Renal cortex interstitium (tissue), 15 donors: ENCODE measurements around the gene RIPK4. TPM values are rescaled to one million over a fixed set of nuclear protein-coding genes. Genes with fewer than 3 reads are reported as not detected.
A peak's percentile ranks its signal among the peaks of the same experiment; 100 is the strongest.

ENCODE experiments used
- DNase-seq, 11 donors: peaks; one replicate each; pipeline ENCODE4 v3.0.0-alpha.2; 2013; ENCODE audit warnings: low read depth in 9 of 11, low spot score in 4 of 11; ENCODE audit errors: extremely low read depth in 1 of 11
- long read RNA-seq, 16 experiments: transcript quantifications; one replicate each; lab custom pipeline, GENCODE V29; 2026
- polyA plus RNA-seq, 3 donors: library from polyadenylated mRNA; unstranded; fragments of 120-200 nt; gene quantifications; one replicate each; pipeline ENCODE4 v1.2.1, GENCODE V29; 2013; ENCODE audit not compliant: insufficient read length in 3 of 3

The RIPK4 gene
- polyA plus RNA-seq, result 10 to 100 TPM; 16.8 to 22.5 (median 18.2) TPM
- long read RNA-seq, donor 1, partial matches to known transcripts, result 0 of 4 reads
- long read RNA-seq, donor 1, other reads (novel, unspliced or antisense), result 0 of 4 reads
- long read RNA-seq, donor 2, partial matches to known transcripts, result 0 of 2 reads
- long read RNA-seq, donor 2, other reads (novel, unspliced or antisense), result 0 of 2 reads
- long read RNA-seq, donor 3, transcript RIPK4-201 (8 exons, 3,889 nt), result major isoform, 9 of 9 reads
- long read RNA-seq, donor 3, partial matches to known transcripts, result 0 of 9 reads
- long read RNA-seq, donor 3, other reads (novel, unspliced or antisense), result 0 of 9 reads
- long read RNA-seq, donor 4, transcript RIPK4-201 (8 exons, 3,889 nt), result major isoform, 6 of 6 reads
- long read RNA-seq, donor 4, partial matches to known transcripts, result 0 of 6 reads
- long read RNA-seq, donor 4, other reads (novel, unspliced or antisense), result 0 of 6 reads
- long read RNA-seq, donor 5, transcript RIPK4-201 (8 exons, 3,889 nt), result major isoform, 9 of 9 reads
- long read RNA-seq, donor 5, partial matches to known transcripts, result 0 of 9 reads
- long read RNA-seq, donor 5, other reads (novel, unspliced or antisense), result 0 of 9 reads
- long read RNA-seq, donor 6, partial matches to known transcripts, result 0 of 2 reads
- long read RNA-seq, donor 6, other reads (novel, unspliced or antisense), result 0 of 2 reads
- long read RNA-seq, donor 7, partial matches to known transcripts, result 0 of 3 reads
- long read RNA-seq, donor 7, other reads (novel, unspliced or antisense), result 0 of 3 reads
- long read RNA-seq, donor 8, transcript RIPK4-201 (8 exons, 3,889 nt), result major isoform, 6 of 6 reads
- long read RNA-seq, donor 8, partial matches to known transcripts, result 0 of 6 reads
- long read RNA-seq, donor 8, other reads (novel, unspliced or antisense), result 0 of 6 reads
- long read RNA-seq, donor 9, partial matches to known transcripts, result 0 of 4 reads
- long read RNA-seq, donor 9, other reads (novel, unspliced or antisense), result 0 of 4 reads
- long read RNA-seq, donor 10, partial matches to known transcripts, result 0 of 1 reads
- long read RNA-seq, donor 10, other reads (novel, unspliced or antisense), result 0 of 1 reads
- long read RNA-seq, donor 11, partial matches to known transcripts, result 0 of 4 reads
- long read RNA-seq, donor 11, other reads (novel, unspliced or antisense), result 0 of 4 reads
- long read RNA-seq, donor 12, partial matches to known transcripts, result 0 of 1 reads
- long read RNA-seq, donor 12, other reads (novel, unspliced or antisense), result 0 of 1 reads
- long read RNA-seq, donor 13, transcript RIPK4-201 (8 exons, 3,889 nt), result major isoform, 10 of 10 reads
- long read RNA-seq, donor 13, partial matches to known transcripts, result 0 of 10 reads
- long read RNA-seq, donor 13, other reads (novel, unspliced or antisense), result 0 of 10 reads
- long read RNA-seq, donor 14, partial matches to known transcripts, result 0 of 4 reads
- long read RNA-seq, donor 14, other reads (novel, unspliced or antisense), result 0 of 4 reads
- long read RNA-seq, donor 15, partial matches to known transcripts, result 0 of 1 reads
- long read RNA-seq, donor 15, other reads (novel, unspliced or antisense), result 0 of 1 reads
- long read RNA-seq, donor 16, transcript RIPK4-201 (8 exons, 3,889 nt), result major isoform, 11 of 11 reads
- long read RNA-seq, donor 16, partial matches to known transcripts, result 0 of 11 reads
- long read RNA-seq, donor 16, other reads (novel, unspliced or antisense), result 0 of 11 reads

GRCh38 chr21:41766883-41767605 is at the start of gene RIPK4:
Gene RIPK4, minus strand, starts transcription at chr21:41767052. Its CDS starts 11 bp downstream, at chr21:41767041.
- peak in 1 of 11 donors; percentile 74 for DNase-seq

DNA sequence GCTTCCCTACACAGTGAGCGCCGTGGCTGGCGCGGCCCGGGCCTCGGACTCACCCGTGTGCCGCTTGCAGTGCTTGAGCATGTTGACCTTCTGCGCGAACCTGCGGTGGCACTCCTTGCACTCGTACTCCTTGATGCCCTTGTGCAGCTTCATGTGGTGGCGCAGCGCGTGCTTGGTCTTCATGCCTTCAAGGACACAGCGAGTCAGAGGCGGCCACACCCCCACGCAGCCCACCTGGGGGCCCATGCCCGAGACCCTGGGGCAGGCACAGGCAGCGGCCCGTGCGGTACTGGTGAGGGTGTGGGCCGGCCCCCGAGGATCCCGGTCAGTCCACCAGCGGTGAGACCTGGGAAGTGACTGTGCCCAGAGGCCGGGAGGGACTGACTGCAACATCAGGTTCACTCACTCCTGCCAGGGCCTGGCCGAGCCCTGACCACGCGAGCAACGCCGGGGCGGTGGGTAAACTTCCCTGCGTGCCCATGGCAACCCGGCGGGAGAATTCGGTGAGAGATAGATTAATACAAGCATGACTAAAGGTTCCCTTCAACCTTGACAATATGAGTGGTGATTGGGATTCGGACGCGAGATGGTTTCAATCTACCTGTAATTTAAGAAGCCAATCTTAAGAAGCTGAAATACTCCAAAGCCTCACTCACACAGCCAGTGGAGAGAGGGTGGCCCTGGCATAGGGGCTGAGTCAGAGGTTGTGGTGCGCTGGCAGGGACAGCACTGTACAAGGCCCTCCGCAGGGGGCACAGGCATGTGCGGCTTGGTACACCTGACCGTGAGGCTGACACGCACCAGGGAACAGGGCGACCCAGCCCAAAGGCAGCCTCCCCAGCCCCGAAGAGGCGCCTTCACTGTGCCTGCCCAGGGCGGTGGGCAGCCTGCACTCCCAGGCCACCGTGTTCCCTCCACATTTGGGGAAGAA is 49.1 kb upstream of the RIPK4 start:
- no peak for DNase-seq

DNA sequence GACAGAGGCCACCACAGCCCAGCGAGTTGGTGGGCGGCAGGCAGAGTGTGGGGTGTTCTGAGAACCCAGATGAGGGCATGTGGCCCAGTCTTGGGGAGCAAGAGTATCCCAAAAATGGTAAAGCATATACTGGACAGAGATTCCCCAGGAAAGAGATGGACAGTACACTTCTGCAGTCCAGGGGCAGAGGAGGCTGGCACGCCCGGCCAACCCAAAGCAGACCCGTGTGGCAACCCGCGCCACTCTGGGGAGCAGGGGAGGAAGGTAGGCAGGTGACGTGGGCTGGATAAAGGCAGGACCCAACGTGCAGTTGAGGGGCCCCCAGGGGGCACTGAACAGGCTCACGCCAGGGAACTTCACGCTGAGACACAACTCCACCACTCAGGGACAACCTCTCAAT is 46.4 kb upstream of the RIPK4 start:
- no peak for DNase-seq

DNA sequence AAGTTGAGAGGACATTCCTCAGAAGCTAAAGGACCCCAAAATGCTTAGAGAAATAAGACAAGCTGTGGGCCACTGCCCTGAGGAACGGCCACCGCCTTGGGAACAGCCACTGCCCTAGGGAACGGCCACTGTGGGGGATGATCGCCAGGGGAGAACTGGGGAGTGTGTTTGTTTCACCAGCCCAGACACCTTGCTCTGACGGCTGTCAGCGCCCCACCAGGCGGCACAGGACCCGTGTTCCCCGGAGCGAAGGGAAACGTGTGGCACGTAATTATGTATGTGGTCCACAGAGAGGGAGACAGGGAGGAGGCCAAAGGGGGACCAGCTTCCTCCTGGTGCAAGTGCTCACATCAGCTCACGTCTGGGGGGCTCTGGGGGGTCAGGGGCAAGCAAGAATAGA is 45.8 kb upstream of the RIPK4 start:
- no peak for DNase-seq

DNA sequence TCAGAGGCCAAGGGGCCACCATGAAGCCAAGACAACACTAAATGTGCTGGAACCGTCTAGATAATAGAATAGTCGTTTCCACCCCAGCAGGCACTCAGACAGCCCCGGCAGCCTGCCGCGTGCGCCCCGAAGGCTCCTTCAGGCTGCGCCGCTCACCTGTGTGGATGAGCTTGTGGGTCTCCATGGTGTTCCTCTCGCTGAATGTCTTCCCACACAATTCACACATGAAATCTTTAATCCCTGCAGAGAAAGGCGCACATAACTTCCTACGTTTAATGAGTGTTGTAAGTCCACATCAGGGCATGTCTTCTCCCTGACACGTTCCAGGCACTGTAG is 43.7 kb upstream of the RIPK4 start:
- DNase-seq, result no peak

- no peak for DNase-seq
Measured at GRCh38 chr21:41809891-41810596, 43.2 kb upstream of the RIPK4 start.

- no peak for DNase-seq
Measured at GRCh38 chr21:41808846-41809245, 42.0 kb upstream of the RIPK4 start.

DNA sequence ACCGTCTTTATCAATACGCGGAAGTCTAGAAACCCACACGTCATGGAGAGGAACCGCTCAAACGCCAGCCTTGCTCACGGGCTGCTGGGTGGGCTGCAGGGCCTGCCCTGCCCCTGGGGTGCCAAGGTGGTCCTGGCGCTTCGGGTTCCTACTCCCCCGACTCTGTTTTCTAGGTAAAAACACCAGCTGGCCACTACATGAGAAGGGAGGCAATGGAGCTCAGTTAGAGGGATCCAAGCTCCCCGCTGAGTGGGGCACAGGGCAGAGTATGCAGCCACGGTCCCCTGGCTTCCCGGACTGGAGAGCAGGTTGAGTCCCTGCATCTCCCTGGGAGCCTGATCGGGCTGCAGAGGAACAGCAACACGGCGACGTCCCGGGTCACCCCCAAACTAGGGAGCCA is 41.2 kb upstream of the RIPK4 start:
- no peak for DNase-seq

DNA sequence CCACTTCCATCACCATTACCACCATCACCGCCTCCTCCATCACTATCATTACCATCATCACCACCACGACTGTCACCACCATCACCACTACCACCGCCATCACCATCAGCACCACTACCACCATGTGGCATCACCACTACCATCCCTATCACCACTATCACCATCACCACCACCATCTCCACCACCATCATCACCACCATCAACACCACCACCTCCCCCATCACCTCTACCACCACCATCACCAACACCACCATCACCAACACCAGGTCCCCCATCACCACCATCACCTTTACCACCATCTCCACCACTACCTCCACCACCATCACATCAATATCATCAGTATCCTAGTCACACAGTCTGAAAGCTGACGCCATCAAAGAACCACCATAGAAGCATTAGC is 39.9 kb upstream of the RIPK4 start:
- no peak for DNase-seq

DNA sequence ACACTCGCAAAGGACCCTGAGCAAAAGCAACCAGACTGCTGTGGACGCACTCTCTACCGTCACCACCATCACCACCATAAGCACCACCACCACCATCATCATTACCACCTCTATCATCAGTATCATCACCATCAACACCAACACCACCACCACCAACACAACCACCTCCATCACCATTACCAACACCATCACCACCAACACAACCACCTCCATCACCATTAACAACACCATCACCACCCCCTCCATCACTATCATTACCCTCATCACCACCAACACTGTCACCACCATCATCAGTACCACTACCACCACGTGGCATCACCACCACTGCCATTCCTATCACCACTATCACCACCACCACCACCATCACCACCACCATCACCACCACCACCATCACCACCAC is 38.8 kb upstream of the RIPK4 start:
- no peak for DNase-seq

- no peak for DNase-seq
Measured at GRCh38 chr21:41805038-41805437, 38.2 kb upstream of the RIPK4 start.

GRCh38 chr21:41804381-41804780 is 37.5 kb upstream of the RIPK4 start:
- no peak for DNase-seq

- no peak for DNase-seq
Measured at GRCh38 chr21:41803316-41803715, 36.5 kb upstream of the RIPK4 start.

DNA sequence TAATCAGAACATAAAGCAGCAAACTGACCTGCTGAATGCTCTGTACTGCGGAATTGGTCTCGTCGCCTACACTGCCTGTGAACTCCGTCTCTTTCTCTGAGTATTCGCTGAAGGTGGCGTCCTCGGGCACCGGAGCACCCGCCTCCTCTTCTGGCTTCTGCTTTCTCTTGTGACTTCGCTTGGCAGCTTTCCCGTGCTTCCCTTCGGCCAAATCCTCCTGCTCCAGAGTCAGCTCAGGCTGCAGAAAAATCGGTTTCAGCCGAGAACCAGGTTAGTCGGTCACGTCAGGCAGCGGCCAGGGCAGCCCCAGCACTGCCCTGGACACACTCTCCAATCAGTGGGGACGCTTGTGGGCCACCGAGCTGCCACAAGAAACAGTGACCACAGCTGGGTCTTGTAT is 35.8 kb upstream of the RIPK4 start:
- no peak for DNase-seq

DNA sequence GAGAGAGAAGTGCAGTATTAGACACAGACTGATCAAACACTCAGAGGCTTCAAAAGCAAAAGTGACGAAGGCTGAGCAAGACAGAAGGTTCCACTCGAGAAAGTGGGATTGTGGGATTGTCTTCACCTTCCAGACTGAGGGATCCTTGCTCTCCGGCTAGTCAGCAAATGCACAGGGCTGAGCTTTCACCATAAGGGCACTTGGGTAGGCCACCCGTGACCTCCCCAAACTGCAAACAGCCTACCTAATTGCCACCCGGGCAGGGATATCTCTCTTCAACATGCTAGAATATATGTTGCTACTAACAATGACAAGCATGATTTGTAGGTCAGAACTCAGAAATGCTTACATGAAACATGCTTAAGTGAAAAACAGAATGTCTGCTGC is 35.3 kb upstream of the RIPK4 start:
- no peak for DNase-seq
